ENCODE measurements around the gene NEO1. TPM values are rescaled to one million over a fixed set of nuclear protein-coding genes. Genes with fewer than 3 reads are reported as not detected.
"Not testable (repeated sequence)": the region's sequence is repeated elsewhere in the genome, so short reads cannot be mapped to it uniquely, and the experiment has no call there.

NEO1 gene
- total RNA-seq, 4 donors from 2014 or later, result 11.5 to 80.3 (median 36.1) TPM

DNA sequence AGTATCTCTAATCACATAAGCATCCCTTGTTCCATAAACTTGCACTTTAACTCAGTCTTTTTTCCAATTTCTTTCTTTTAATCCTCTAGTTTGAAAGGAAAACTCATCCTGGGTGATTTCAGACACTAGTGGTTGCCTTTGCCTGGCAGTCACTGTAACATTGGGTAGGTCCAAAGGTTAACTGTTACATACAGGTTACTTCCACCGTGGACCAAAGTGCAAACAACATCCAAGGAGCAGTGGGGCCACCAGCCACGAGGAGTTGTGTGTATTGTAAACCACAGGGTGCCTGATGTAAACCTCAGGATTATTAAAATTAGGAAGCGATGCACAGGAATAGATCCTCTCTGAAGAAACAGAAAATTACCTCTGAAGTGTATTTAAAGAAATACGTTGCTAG lies 241.5 kb downstream of the NEO1 start:
- H3K27ac ChIP-seq, result no peak overlapping the region
- H3K4me3 ChIP-seq, result no peak overlapping the region
- H3K27me3 ChIP-seq, result no peaks in the 10 kb centered on the region
- no peak for DNase-seq
- no peaks in the 10 kb centered on the region for H3K36me3 ChIP-seq
- H3K9me3 ChIP-seq, result no peaks in the 10 kb centered on the region
- TF ChIP-seq CTCF (IDR thresholded peaks at IDR 0.05) (no peak), POLR2A (IDR thresholded peaks at IDR 0.05) (no peak)
- intact Hi-C loops (cut with DNase I; ENCODE audit: low total_unique reads), result no loop called here
- no peaks in the 10 kb centered on the region for H3K4me1 ChIP-seq

DNA sequence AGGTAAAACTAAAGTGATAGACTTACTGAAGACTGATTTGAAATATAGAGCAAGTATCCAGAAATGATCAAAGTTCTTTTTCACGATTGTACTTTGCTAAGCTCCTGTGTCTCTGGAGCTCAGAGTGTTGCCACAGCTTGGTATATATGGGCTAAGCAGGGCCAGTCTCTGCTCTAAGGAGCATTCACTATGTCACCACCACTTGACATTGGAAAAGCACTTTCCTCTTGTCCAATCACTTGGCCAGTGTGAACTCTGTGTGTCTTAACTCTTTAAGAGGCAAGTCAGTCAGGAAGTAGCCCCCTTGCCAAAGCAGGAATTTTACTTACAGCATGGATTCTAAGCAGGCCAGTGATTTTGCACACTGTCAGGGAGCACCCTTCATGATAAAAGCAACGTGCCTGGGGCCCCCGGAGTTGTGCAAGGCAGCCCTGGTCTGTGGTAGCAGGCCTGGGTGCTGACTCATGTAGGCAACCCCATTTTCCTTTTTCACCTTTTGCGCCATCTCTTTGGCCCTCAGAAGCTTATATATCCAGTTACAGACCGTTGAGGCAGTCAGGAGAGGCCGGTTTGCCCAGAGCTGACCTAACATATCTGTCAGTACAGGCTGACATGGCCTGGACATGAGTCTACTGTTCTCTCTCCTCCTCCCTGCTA lies 243.5 kb downstream of the NEO1 start:
- DNase-seq, result no peak
- TF ChIP-seq POLR2A (IDR thresholded peaks at IDR 0.05) (no peak), CTCF (IDR thresholded peaks at IDR 0.05) (no peak)
- H3K27me3 ChIP-seq, result no peaks in the 10 kb centered on the region
- H3K4me3 ChIP-seq, result no peak overlapping the region
- no peak overlapping the region for H3K27ac ChIP-seq
- intact Hi-C loops (cut with DNase I; ENCODE audit: low total_unique reads), result no loop called here
- no peaks in the 10 kb centered on the region for H3K4me1 ChIP-seq
- no peaks in the 10 kb centered on the region for H3K36me3 ChIP-seq
- no peaks in the 10 kb centered on the region for H3K9me3 ChIP-seq

DNA sequence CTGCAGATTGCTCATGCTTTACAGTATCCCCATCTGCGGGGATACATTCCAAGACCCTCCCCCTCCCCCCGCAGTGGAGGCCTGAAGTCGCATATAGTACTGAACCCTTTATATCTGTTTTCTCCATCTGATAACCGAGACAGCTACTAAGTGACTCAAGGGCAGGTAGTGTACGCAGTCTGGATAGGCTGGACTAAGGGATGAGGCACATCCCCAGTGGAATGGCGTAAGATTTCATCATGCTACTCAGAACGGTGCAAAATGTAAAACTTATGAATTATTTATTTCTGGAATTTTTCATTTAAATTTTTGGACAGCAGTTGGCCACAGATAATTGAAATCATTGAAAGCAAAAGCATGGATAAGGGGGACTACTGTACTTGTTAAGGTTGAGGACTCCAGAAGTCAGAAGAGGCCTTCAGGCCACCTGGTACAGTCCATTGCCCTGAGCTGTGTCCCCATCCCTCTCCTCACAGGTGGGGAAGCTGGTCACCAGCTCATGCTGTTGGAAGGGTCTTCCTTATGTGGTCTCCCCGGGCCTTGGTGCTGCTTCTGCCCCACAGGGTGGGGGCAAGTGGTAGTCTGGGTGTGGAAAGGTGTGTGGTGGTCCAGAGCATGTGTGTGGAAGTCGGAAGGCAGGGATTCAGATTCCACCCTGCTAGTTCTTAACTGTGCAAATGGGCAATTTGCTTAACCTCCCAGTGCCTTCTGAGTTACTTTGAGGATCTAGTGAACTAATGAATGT lies 244.5 kb downstream of the NEO1 start:
- H3K9me3 ChIP-seq, result no peaks in the 10 kb centered on the region
- H3K36me3 ChIP-seq, result no peaks in the 10 kb centered on the region
- DNase-seq, result no peak
- TF ChIP-seq CTCF (IDR thresholded peaks at IDR 0.05), result no peak
- no peak for TF ChIP-seq POLR2A (IDR thresholded peaks at IDR 0.05)
- H3K27me3 ChIP-seq, result no peaks in the 10 kb centered on the region
- H3K4me1 ChIP-seq, result no peaks in the 10 kb centered on the region
- intact Hi-C loops (cut with DNase I; ENCODE audit: low total_unique reads), result no loop called here
- no peak overlapping the region for H3K27ac ChIP-seq
- no peak overlapping the region for H3K4me3 ChIP-seq

DNA sequence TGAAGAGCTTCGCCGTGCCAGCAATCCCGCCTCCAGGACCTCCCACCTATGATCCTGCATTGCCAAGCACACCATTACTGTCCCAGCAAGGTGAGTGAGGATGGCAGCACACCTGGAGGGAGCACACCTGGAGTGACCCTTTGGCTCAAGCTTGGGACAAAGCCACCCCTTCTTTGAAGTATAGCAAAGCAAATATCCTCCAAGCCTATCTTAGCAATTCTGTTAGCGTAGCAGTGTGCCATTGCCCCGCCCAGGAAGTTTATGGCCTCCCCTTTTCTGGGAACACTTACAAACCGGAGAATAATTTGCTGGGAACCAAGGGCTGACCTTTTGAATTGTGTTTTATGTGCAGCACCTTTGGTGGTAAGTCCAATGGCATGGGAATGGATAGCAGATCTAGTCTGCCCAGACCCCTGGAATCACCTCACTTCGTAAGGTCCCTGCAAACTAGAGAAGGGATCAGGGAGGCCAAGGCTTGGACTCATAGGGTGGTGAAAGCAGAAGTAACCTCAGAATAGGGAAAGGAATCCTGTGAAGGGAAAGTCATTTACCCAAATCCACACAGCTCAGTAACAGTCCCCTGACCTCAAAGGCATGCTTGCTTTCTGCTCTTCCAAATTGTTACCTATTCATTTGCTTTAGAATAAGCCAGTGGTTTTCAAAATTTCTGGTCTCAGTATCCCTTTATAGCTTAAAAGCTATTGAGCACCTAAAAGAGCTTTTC lies 246.4 kb downstream of the NEO1 start:
- Histone ChIP-seq H3K4me1 (no peaks in the 10 kb centered on the region), H3K36me3 (no peaks in the 10 kb centered on the region), H3K9me3 (no peaks in the 10 kb centered on the region), H3K4me3 (no peak overlapping the region), H3K27ac (no peak overlapping the region), H3K27me3 (no peaks in the 10 kb centered on the region)
- no peak for DNase-seq
- TF ChIP-seq POLR2A (IDR thresholded peaks at IDR 0.05) (no peak), CTCF (IDR thresholded peaks at IDR 0.05) (no peak)
- intact Hi-C loops (cut with DNase I; ENCODE audit: low total_unique reads), result no loop called here

- H3K36me3 ChIP-seq; intact Hi-C loops (cut with DNase I; ENCODE audit: low total_unique reads): not testable (repeated sequence)
These were observed 248.0 kb downstream of the NEO1 start for GRCh38 chr15:73300286-73300685.

More at GRCh38 chr15:73300286-73300685, 248.0 kb downstream of the NEO1 start:
- not testable (repeated sequence) for DNase-seq, H3K4me3 ChIP-seq, H3K27ac ChIP-seq, H3K4me1 ChIP-seq, H3K9me3 ChIP-seq, H3K27me3 ChIP-seq

All from uterus (tissue), 4 donors.